Smooth muscle cell (in vitro differentiated cells): ENCODE results near the gene MT3. TPM values are rescaled to one million over a fixed set of nuclear protein-coding genes. Genes with fewer than 3 reads are reported as not detected.

ENCODE experiments used
- DNase-seq: peaks from one replicate; lab custom pipeline; 2025; ENCODE audit not compliant: unreplicated experiment; lab: John Stamatoyannopoulos, UW
- H2AFZ ChIP-seq: fragments of 200-600 bp; sonication (generic); 2 replicates; pipeline ENCODE4 v1.6.0; 2016; ENCODE audit warnings: antibody characterized with exemption, low read depth, mild to moderate bottlenecking
- H3F3A ChIP-seq: fragments of 200-600 bp; sonication (generic); 2 replicates; pipeline ENCODE4 v1.6.0; 2017; ENCODE audit warnings: antibody characterized with exemption, low read depth
- H3K27ac ChIP-seq: fragments of 200-600 bp; sonication (generic); 2 replicates; pipeline ENCODE4 v1.5.1; 2016; ENCODE audit warnings: low read depth, mild to moderate bottlenecking
- H3K27me3 ChIP-seq: fragments of 200-600 bp; sonication (generic); 2 replicates; pipeline ENCODE4 v1.6.1; 2016; ENCODE audit warnings: low read depth, mild to moderate bottlenecking
- H3K36me3 ChIP-seq: fragments of 200-600 bp; sonication (generic); 2 replicates; pipeline ENCODE4 v1.5.1; 2016; ENCODE audit warnings: low read depth
- H3K4me1 ChIP-seq: fragments of 200-600 bp; sonication (generic); 2 replicates; pipeline ENCODE4 v1.5.1; 2016; ENCODE audit warnings: low read depth
- H3K4me2 ChIP-seq: fragments of 200-600 bp; sonication (generic); 2 replicates; pipeline ENCODE4 v1.6.0; 2016; ENCODE audit warnings: mild to moderate bottlenecking
- H3K4me3 ChIP-seq: fragments of 200-600 bp; sonication (generic); 2 replicates; pipeline ENCODE4 v1.5.1; 2016; ENCODE audit warnings: mild to moderate bottlenecking
- H3K79me2 ChIP-seq: fragments of 200-600 bp; sonication (generic); 2 replicates; pipeline ENCODE4 v1.6.0; 2016; ENCODE audit warnings: low read depth, mild to moderate bottlenecking
- H3K9ac ChIP-seq: fragments of 200-600 bp; sonication (generic); 2 replicates; pipeline ENCODE4 v1.6.0; 2016; ENCODE audit warnings: low read depth
- H3K9me3 ChIP-seq: fragments of 200-600 bp; sonication (generic); replicated peaks from 2 replicates; pipeline ENCODE4 v1.5.1; 2016; ENCODE audit warnings: low read depth
- H4K20me1 ChIP-seq: fragments of 200-600 bp; sonication (generic); 2 replicates; pipeline ENCODE4 v1.6.0; 2016; ENCODE audit warnings: low read depth
- CTCF ChIP-seq: fragments of 200-600 bp; sonication (generic); IDR thresholded peaks from 2 replicates; pipeline ENCODE4 v1.5.1; 2017; ENCODE audit warnings: borderline replicate concordance, mild to moderate bottlenecking, antibody characterized with exemption; ENCODE audit not compliant: insufficient read depth, poor library complexity, severe bottlenecking
- WGBS: methylation state at CpG from one replicate; pipeline ENCODE4 v1.1.7; 2016; ENCODE audit warnings: low lambda C conversion rate; 5-methylcytosine and 5-hydroxymethylcytosine counted together
- polyA plus RNA-seq: library from polyadenylated mRNA; unstranded; fragments of >200 nt; fragmentation: Nextera tagmentation; extraction: Ambion mirVana; gene quantifications from 2 replicates; pipeline ENCODE4 v1.2.1, GENCODE V29; 2016
- total RNA-seq: library from RNA; depleted of rRNA; stranded (reverse); fragments of >200 nt; gene quantifications from 2 replicates; pipeline ENCODE4 v1.2.3, GENCODE V29; 2014

The MT3 gene
- total and polyA plus RNA-seq, 2 experiments from 2014 or later, result not detected

DNA sequence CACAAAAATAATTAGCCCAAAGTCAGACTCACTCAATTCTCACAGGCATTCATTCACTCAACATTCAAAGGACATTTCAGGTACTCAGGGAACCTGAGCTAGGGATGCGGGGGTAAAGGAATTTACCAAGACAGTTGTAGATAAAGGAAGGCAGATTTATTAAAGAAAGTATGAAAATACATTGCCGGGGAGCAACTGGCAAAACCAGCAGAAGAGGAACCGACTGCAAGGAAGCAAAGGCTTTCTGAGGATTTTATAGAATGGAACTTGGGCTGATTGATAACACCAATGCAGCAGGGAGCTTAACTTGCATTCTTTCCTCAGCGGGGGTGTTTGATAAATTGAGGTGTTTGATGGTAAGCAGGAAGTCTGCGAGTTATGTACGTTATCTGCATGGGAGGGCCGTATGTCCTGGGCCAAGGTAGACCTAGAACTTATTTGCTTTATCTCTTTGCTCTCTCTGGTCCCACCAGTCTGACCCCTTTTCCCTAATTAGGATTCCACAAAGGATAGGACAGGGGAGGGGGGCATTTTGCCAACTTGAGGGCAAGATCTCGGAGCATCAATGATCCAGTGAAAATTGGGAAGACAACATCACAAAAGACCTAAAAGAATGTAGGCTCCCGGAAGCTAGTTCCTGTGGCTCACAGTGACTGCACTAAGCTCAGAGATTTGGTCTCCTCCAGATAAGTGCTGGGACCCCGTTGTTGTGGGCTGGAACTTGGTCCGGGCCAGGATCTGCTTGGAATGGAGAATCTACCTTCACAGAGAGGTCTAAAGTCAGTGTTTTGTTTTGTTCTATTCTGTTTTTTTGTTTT is 5.8 kb upstream of the MT3 start:
- Histone ChIP-seq H3K9me3 (no peaks in the 10 kb centered on the region), H3K4me2 (no peak overlapping the region), H3F3A (no peaks in the 10 kb centered on the region), H3K27me3 (peaks cover 33% of the 10 kb centered on the region), H3K27ac (no peak overlapping the region), H4K20me1 (no peaks in the 10 kb centered on the region), H3K36me3 (no peaks in the 10 kb centered on the region), H2AFZ (no peak overlapping the region), H3K4me1 (no peaks in the 10 kb centered on the region), H3K79me2 (no peaks in the 10 kb centered on the region), H3K4me3 (no peak overlapping the region), H3K9ac (no peak overlapping the region)
- no peak for TF ChIP-seq CTCF
- WGBS, result 67% methylated on average over 11 of the region's 11 CpGs
- no peak for DNase-seq

DNA sequence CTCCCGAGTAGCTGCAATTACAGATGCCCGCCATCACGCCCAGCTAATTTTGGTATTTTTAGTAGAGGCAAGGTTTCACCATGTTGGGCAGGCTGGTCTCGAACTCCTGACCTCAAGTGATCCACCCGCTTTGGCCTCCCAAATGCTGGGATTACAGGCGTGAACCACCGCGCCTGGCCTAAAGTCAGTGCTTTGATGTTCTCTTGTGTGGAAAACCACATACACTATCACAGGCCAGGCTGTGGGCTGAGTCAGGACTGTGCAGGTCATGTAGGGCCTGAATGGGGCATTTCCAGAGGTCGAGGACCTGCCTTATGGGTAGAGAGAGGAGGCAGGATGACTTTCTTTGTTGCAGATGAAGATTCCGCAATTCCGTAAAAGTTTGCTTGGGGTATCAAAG is 5.1 kb upstream of the MT3 start:
- Histone ChIP-seq H3K36me3 (no peaks in the 10 kb centered on the region), H3K27ac (no peak overlapping the region), H3F3A (no peaks in the 10 kb centered on the region), H3K27me3 (peaks cover 40% of the 10 kb centered on the region), H3K9me3 (no peaks in the 10 kb centered on the region), H3K4me1 (no peaks in the 10 kb centered on the region), H3K79me2 (no peaks in the 10 kb centered on the region), H3K4me2 (no peak overlapping the region), H3K9ac (no peak overlapping the region), H4K20me1 (no peaks in the 10 kb centered on the region), H3K4me3 (no peak overlapping the region), H2AFZ (no peak overlapping the region)
- 93% methylated on average over 11 of the region's 11 CpGs for WGBS
- TF ChIP-seq CTCF, result no peak
- no peak for DNase-seq

DNA sequence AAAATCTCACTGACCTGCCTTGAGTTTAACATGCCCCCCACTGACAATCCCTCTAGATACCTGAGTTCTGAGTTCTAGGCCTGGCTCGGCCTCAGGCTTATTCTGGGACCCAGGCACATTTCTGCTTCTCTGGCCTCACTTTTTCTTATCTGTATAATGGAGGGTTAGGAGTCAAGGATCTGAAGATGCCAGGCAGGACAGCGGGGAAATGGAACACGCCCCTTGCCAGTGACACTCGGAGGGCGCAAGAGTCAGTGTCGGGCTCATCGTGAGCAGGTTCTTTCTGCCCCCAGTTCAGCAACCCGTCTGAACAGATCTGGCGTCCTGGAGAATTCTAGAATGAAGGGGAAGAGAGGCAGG is 567 bp upstream of the MT3 start:
- no peaks in the 10 kb centered on the region for H3K4me1 ChIP-seq
- H2AFZ ChIP-seq, result no peak overlapping the region
- WGBS, result 50% methylated on average over 9 of the region's 9 CpGs
- H3K27ac ChIP-seq, result no peak overlapping the region
- peaks cover 76% of the 10 kb centered on the region for H3K27me3 ChIP-seq
- no peak for DNase-seq
- TF ChIP-seq CTCF, result no peak
- no peaks in the 10 kb centered on the region for H3K36me3 ChIP-seq
- no peaks in the 10 kb centered on the region for H4K20me1 ChIP-seq
- H3K9me3 ChIP-seq, result no peaks in the 10 kb centered on the region
- H3K4me2 ChIP-seq, result peak overlapping the region; percentile 78
- peak overlapping the region; percentile 34 for H3K4me3 ChIP-seq
- no peak overlapping the region for H3K9ac ChIP-seq
- no peaks in the 10 kb centered on the region for H3K79me2 ChIP-seq
- no peaks in the 10 kb centered on the region for H3F3A ChIP-seq

DNA sequence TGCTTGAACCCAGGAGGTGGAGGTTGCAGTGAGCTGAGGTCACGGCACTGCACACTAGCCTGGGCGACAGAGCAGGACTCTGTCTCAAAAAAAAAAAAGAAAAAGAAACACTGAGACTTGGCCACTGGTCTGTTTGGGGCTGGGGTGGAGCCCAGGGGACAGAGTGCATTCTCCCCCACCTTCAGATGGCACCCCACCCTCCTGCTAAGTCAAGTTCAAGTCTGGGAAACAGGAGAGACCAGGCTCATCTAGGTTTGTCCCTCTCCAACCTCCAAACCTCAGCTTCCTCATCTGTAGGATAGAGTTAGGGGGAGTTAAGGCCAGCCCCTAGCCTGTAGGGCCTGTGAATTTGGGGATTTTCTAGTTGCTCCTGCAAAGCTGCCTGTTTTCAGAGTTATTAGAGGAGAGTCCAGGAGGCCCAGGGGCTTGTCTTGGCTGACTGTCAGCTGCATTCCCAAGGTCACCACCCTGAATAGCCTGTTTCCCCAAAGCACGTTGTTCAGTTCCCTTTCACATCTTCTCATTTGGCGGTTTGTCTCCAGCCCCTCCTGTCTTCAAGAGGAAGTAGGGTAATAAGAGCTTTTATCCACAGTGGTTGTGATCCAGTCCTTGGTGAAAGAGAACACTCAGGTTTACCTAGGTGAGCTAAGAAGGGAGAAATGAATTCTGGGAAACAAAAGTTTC is 2.2 kb downstream of the MT3 start:
- no peak for DNase-seq
- 81% methylated on average over 4 of the region's 4 CpGs for WGBS
- Histone ChIP-seq H3K36me3 (no peaks in the 10 kb centered on the region), H3K9me3 (no peaks in the 10 kb centered on the region), H3K4me1 (no peaks in the 10 kb centered on the region), H3K27me3 (peaks cover 63% of the 10 kb centered on the region), H4K20me1 (no peaks in the 10 kb centered on the region), H3K4me3 (no peak overlapping the region), H3F3A (no peaks in the 10 kb centered on the region), H3K79me2 (no peaks in the 10 kb centered on the region), H2AFZ (no peak overlapping the region), H3K4me2 (no peak overlapping the region), H3K27ac (no peak overlapping the region), H3K9ac (no peak overlapping the region)
- TF ChIP-seq CTCF, result no peak
